BE2C (cell line): Measurements from ENCODE around the gene MDM2. TPM values are rescaled to one million over a fixed set of nuclear protein-coding genes. Genes with fewer than 3 reads are reported as not detected.

Source experiments
- DNase-seq: peaks from one replicate; pipeline ENCODE4 v3.0.0-alpha.2; 2020
- H3K27me3 ChIP-seq: fragments of 250-450 bp; sonication (Bioruptor Pico); 2 replicates; pipeline ENCODE4 v1.5.1; 2020; ENCODE audit warnings: mild to moderate bottlenecking
- H3K36me3 ChIP-seq: fragments of 250-450 bp; sonication (Bioruptor Pico); 2 replicates; pipeline ENCODE4 v1.5.1; 2020; ENCODE audit warnings: mild to moderate bottlenecking
- H3K4me1 ChIP-seq: fragments of 250-450 bp; sonication (Bioruptor Pico); 2 replicates; pipeline ENCODE4 v1.5.1; 2020
- H3K4me3 ChIP-seq: 2 replicates; pipeline ENCODE4 v1.5.1; 2011; ENCODE audit warnings: low read depth, low read length
- H3K9me3 ChIP-seq: fragments of 250-450 bp; sonication (Bioruptor Pico); 2 replicates; pipeline ENCODE4 v1.5.1; 2020
- CTCF ChIP-seq: IDR thresholded peaks from 2 replicates; pipeline ENCODE4 v1.5.1; 2012; ENCODE audit warnings: mild to moderate bottlenecking, low read depth, low read length
- polyA plus RNA-seq: library from polyadenylated mRNA; unstranded; fragments of >200 nt; gene quantifications from one replicate; pipeline ENCODE4 v1.2.1, GENCODE V29; 2012; ENCODE audit warnings: low read depth, missing spikeins; ENCODE audit not compliant: insufficient read length, insufficient read depth

The MDM2 gene
- polyA plus RNA-seq = 15.7 TPM

GRCh38 chr12:68807576-68808387 lies at the start of gene MDM2:
MDM2 (plus strand) TSS chr12:68808177; CDS start chr12:68808478, 301 bp downstream.
- Histone ChIP-seq H3K9me3 (no peaks in the 10 kb centered on the region), H3K36me3 (peaks cover 11% of the 10 kb centered on the region), H3K4me1 (no peaks in the 10 kb centered on the region), H3K4me3 (peak within 1 kb of the TSS; percentile 96), H3K27me3 (no peaks in the 10 kb centered on the region)
- DNase-seq = peak; percentile 96
- TF ChIP-seq CTCF = peak; percentile 57

GRCh38 chr12:68759852-68760251 lies 48.1 kb upstream of the MDM2 start:
- no peak for TF ChIP-seq CTCF
- Histone ChIP-seq H3K4me1 (no peaks in the 10 kb centered on the region), H3K27me3 (no peaks in the 10 kb centered on the region), H3K4me3 (no peak overlapping the region), H3K36me3 (peaks cover 7% of the 10 kb centered on the region; the same call in 1 of the 2 replicates), H3K9me3 (no peaks in the 10 kb centered on the region)
- no peak for DNase-seq

- no peak for TF ChIP-seq CTCF
- no peaks in the 10 kb centered on the region for H3K4me1 ChIP-seq
- H3K36me3 ChIP-seq = peaks cover under 1% of the 10 kb centered on the region; the same call in 1 of the 2 replicates
- DNase-seq = no peak
- H3K9me3 ChIP-seq = no peaks in the 10 kb centered on the region
- H3K27me3 ChIP-seq = no peaks in the 10 kb centered on the region
- no peak overlapping the region for H3K4me3 ChIP-seq
Observed at GRCh38 chr12:68760806-68761441, 47.1 kb upstream of the MDM2 start.

GRCh38 chr12:68761442-68761812 lies 46.5 kb upstream of the MDM2 start:
- no peak overlapping the region for H3K4me3 ChIP-seq
- H3K4me1 ChIP-seq = no peaks in the 10 kb centered on the region
- H3K9me3 ChIP-seq = no peaks in the 10 kb centered on the region
- no peak for TF ChIP-seq CTCF
- no peaks in the 10 kb centered on the region for H3K36me3 ChIP-seq
- DNase-seq = no peak
- no peaks in the 10 kb centered on the region for H3K27me3 ChIP-seq

- DNase-seq = no peak
- Histone ChIP-seq H3K27me3 (no peaks in the 10 kb centered on the region), H3K9me3 (no peaks in the 10 kb centered on the region), H3K36me3 (no peaks in the 10 kb centered on the region), H3K4me3 (no peak overlapping the region), H3K4me1 (no peaks in the 10 kb centered on the region)
- no peak for TF ChIP-seq CTCF
Observed at GRCh38 chr12:68761901-68762630, 45.9 kb upstream of the MDM2 start.
